Left ventricle myocardium superior (tissue), 1 donor: Measurements from ENCODE around the gene CYBC1. TPM values are rescaled to one million over a fixed set of nuclear protein-coding genes. Genes with fewer than 3 reads are reported as not detected.
A peak's percentile ranks its signal among the peaks of the same experiment; 100 is the strongest.
"Not testable (repeated sequence)": the region's sequence is repeated elsewhere in the genome, so short reads cannot be mapped to it uniquely, and the experiment has no call there.

Experiments used
- ATAC-seq: fragments of 200-7000 bp; cut with Tn5 transposase; one replicate; pipeline ENCODE4 v1.9.1; 2020; ENCODE audit warnings: mild to moderate bottlenecking, moderate library complexity
- DNase-seq: peaks from one replicate; pipeline ENCODE4 v3.0.0-alpha.2; 2020
- intact Hi-C: fragments of 100-400 bp; cut with micrococcal nuclease; formaldehyde crosslinking; loops from one replicate; pipeline ENCODE4 v1.11.0; 2022
- total RNA-seq: library from RNA; stranded (reverse); fragmentation: NEBNext Ultra II Directional; extraction: Animal tissue kit (Norgen Biotek cat#: 25700); gene quantifications from one replicate; pipeline ENCODE4 v1.2.1, GENCODE V29; 2021
- donor health status: DM: no; HTN: yes; CAD: no; lungs with severe emphysema.

CYBC1 gene
- total RNA-seq, 1 donor from 2014 or later = 30.8 TPM

- intact Hi-C loops = no loop called here
- ATAC-seq (no peak), DNase-seq (no peak)
Measured at GRCh38 chr17:82415786-82416185, 34.8 kb downstream of the CYBC1 start.

- intact Hi-C loops = no loop called here
- DNase-seq (no peak), ATAC-seq (no peak)
Measured at GRCh38 chr17:82415336-82415735, 35.2 kb downstream of the CYBC1 start.

GRCh38 chr17:82414548-82415281 is 35.8 kb downstream of the CYBC1 start:
- intact Hi-C loops = no loop called here
- ATAC-seq = peak; percentile 73
- DNase-seq = peak; percentile 88

DNA sequence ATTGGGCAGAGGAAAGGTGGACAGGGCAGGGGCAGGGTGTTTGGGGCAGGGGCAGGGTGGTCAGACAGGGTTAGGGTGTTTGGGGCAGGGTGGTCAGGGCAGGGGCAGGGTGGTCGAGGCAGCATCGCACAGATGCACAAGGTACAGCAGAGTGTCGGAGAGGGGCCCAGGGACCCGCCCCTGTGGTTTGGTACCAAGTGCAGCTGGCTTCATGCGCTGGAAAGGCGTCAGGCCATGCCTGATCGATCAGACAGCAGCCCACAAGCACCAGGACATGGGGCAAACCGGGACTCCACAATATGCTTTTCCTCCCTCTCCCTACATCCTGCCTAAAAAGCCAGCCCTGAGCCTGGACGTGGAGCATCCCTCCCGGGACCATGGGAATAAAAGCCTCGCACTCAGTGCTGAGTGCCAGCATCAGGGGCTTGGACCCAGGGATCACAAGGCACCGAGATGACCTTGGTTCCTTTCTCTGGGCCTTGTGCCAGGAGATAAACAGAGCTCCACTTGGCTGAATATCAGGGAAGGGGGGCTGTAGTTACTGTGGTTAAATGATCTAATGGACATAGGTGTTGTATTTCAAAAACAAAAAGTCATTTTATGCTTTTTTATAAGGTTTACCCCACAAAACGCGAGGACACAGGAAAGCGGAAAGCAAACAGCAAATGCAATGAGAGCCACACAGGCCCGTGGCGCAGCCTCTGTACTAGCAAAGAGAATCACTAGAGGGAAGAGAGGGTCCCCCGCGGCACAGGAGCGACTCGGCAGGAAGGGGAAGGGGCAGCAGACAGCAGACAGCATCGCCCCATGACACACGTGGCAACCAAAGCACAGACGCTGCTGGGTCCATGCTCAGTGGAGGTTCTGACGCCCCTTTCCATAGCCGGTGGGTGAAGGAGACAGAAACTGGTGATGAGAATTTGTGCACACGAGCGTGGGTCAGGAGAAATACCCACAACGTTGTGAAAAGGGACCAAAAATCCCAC is 37.7 kb downstream of the CYBC1 start:
- DNase-seq (no peak), ATAC-seq (peak; percentile 41)
- intact Hi-C loops = no loop called here

DNA sequence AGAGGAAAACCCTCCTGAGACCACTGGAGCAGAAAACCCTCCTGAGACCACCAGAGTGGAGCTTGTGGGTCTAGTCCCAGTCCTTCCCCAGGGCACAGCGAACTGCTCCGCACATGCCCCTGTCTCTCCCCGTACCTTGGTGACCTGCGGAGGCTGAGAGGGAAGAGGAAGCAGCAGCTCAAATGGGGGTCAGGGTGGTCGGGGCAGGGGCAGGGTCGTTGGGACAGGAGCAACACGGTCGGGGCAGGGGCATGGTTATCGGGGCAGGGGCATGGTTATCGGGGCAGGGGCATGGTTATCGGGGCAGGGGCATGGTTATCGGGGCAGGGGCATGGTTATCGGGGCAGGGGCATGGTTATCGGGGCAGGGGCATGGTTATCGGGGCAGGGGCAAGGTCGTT is 38.5 kb downstream of the CYBC1 start:
- intact Hi-C loops, DNase-seq, ATAC-seq: not testable (repeated sequence)

DNA sequence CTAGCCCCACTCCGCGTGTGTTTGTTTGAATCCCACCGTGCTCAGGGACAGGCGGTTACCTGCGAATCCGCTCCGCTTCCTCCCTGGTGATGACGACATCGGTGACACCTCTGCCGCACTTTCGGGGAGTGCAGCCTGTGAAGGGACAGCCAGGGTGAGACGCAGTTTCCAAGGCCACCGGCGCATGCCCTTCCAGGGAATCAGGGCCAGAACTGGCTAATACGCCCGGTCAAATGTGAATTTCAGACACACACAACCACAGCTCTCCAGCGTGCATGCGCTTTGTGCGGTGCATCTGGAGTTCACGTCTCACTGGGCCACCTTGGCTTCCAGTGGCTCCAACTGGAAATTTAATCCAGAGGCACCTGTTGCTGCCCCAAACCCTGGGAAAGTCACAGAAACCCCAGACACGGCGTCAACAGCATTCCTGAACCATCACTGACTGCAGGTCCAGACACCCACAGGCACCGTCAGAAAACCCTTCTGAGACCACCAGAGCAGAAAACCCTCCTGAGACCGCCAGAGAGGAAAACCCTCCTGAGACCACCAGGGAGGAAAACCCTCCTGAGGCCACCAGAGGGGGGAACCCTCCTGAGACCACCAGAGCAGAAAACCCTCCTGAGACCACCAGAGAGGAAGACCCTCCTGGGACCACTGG is 39.0 kb downstream of the CYBC1 start:
- ATAC-seq (no peak), DNase-seq (no peak)
- intact Hi-C loops = no loop called here

- intact Hi-C loops = no loop called here
- DNase-seq (no peak), ATAC-seq (no peak)
Measured at GRCh38 chr17:82410014-82410716, 40.4 kb downstream of the CYBC1 start.

DNA sequence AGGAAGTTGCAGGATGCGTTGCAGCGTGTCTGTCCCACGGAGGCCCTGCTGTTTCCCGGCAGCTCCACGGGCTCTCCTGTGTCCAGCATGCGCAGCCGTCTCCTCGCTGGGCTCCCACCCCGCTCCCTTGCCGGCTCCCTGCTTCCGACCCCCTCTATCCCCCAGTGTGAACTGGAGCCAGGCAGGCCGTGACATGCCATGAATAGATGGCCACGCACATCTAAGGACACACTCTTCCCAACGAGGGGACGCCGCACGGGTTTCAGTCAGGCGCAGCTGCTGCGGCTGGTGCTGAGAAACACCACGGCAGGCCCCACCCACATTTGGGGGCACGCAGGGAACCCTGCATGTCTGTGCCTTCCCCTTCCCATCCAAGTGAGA is 41.6 kb downstream of the CYBC1 start:
- intact Hi-C loops = loop anchor here (10.0 kb wide), 1 partner anchor 54 kb away; the partner anchor contains the start of gene TEX19
- DNase-seq (no peak), ATAC-seq (no peak)

DNA sequence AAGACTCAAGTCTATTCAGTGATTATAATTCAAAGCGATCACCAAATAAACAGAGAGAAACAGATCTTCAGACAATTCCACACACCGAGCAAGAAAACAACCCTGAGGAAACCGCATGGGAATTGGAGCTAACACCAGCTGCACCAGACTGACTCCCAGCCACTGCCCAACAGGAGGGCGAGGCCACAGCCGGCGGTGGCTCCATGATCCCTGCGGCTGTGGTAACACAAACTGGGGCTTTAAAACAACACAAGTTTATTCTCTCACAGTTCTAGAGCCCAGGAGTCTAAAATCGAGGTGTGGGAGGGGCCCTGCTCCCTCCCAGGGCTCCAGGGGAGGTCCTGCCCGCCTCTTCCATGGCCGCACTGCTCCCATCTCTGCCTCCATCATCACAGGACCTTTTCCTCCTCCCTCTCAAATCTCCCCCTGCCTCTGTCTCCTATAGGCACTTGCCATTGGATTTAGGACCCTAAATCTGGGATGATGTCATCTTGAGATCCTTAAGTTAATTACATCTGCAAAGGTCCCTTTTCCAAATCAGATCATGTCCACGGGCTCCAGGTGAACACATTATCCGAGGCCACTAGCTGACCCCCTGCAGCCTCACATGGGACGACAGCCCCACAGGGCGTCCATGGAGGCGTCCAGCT is 42.1 kb downstream of the CYBC1 start:
- intact Hi-C loops = loop anchor here (10.0 kb wide), 1 partner anchor 54 kb away; the partner anchor contains the start of gene TEX19
- DNase-seq = no peak
- ATAC-seq = no peak

GRCh38 chr17:82407255-82407654 is 43.3 kb downstream of the CYBC1 start:
- peak; percentile 97 for ATAC-seq
- intact Hi-C loops = loop anchor here (10.0 kb wide), 1 partner anchor 52 kb away; the partner anchor contains the start of gene TEX19
- DNase-seq = peak; percentile 72

DNA sequence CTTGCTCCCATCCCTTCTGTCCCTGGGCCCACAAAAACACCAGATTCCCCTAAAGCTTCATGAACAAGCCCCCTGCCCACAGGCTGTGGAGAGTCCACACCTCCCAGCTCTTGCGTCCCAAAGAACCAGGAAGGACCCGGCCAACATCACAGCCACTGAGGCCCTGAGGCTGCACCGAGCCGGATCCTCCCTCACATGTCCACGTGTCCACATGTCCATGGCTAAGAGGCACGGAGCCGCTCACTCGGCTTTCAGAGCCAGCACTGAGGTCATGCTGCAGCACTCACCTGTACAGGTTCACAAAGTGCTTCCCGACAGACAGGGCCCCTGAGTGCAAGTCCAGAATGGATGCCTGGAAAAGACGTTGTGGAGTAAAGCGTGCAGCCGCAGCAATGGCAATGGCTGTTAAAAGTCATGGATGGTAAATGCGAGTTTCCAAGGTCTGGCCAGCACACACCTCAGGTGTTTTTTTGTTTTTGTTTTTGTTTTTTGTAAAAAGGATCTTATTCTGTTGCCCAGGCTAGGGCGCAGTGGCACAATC is 44.4 kb downstream of the CYBC1 start:
- DNase-seq (no peak), ATAC-seq (no peak)
- intact Hi-C loops = loop anchor here (10.0 kb wide), 1 partner anchor 51 kb away; the partner anchor contains the start of gene TEX19

DNA sequence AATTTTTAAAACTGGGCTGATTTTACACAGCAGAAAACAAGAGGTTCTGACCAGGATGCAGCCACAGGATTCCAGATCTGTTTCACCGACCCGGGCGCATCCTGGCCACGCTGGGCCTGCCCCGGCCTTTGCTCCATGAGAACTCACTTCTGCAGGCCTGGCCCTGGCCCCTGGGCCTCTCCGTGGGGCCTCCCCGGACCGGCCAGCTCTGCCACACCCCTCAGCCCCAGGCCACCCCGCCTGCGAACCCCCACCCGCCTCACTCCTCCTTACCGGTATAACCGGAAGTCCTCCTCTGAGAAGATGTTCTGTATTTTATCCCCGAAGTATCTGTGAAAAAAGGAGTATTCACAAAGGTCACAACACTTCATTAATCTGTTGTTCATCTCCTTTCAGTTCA is 45.5 kb downstream of the CYBC1 start:
- no peak for DNase-seq
- intact Hi-C loops = loop anchor here (10.0 kb wide), 1 partner anchor 50 kb away; the partner anchor contains the start of gene TEX19
- ATAC-seq = no peak

GRCh38 chr17:82403662-82404660 is 46.6 kb downstream of the CYBC1 start:
- intact Hi-C loops = loop anchor here (10.0 kb wide), 1 partner anchor 49 kb away; the partner anchor contains the start of gene TEX19
- ATAC-seq = no peak
- no peak for DNase-seq

DNA sequence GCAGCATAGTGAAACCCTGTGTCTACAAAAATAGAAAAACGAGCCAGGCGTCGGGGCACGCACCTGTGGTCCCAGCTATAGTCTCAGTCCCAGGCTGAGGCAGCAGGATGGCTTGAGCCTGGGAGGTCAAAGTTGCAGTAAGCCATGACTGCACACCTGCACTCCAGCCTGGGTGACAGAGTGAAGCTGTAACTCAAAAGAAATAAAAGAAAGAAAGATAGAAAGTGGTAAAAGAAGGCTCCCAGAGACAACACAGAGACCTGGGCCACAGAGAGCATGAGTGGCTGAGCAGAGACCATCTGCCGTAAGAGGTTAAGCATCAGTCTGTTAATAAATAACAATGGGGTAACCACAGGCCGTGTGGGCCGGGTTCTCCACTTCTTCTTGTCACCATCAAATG is 47.7 kb downstream of the CYBC1 start:
- no peak for DNase-seq
- no peak for ATAC-seq
- intact Hi-C loops = loop anchor here (10.0 kb wide), 1 partner anchor 48 kb away; the partner anchor contains the start of gene TEX19

DNA sequence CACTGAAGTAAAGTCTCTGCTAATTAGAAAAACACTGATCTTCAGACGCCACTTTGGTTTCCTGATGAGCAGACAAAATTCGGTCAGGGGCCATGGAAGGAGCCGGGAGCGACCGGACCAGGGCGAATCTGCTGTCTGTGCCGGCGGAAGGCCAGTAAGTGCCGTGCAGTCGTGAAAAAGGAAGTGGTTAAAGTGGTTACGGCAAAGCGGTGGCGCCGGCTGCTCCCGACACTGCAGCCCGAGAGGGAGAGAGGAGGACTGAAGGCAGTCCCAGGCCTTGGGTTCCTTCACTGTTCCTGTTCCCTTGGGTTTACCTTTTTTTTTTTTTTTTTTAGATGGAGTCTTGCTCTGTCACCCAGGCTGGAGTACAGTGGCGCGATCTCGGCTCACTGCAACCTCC is 49.7 kb downstream of the CYBC1 start:
- DNase-seq (peak; percentile 63), ATAC-seq (peak; percentile 13)
- intact Hi-C loops = loop anchor here (10.0 kb wide), 1 partner anchor 46 kb away; the partner anchor contains the start of gene TEX19

DNA sequence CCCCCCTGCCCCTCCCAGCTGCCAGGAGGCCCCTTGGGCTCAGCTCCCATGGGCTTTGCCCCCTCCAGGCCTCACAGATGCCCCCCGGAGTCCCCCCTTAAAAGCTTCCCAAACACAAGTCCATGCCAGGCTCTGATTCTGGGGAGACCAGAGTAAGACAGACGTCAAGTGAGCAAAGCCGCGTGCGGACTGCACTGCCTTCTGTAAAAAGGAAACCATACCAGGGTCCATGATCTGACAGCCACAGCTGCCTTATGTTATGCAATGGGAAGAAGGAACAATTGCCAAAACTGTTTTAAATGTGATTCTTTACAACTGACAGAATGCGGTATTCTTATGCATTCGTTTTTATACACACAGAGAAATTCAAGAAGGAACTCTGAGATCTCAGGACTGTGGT is 50.3 kb downstream of the CYBC1 start:
- DNase-seq (no peak), ATAC-seq (peak; percentile 16)
- intact Hi-C loops = loop anchor here (10.0 kb wide), 1 partner anchor 45 kb away; the partner anchor contains the start of gene TEX19
